Activated CD4-positive, alpha-beta T cell treated with anti-CD3 and anti-CD28 coated beads, Interleukin-2, amount 50 U/mL, for 16 hours (primary cell): ENCODE results near the gene PDZD4.

ENCODE experiments used
- DNase-seq: peaks from one replicate; pipeline ENCODE4 v3.0.0-alpha.2; 2020

PDZD4 gene

GRCh38 chrX:153769158-153769864, 61.0 kb downstream of the PDZD4 start:
- no peak for DNase-seq

GRCh38 chrX:153768311-153769157, 61.8 kb downstream of the PDZD4 start:
- DNase-seq: no peak

- DNase-seq: no peak
These were observed 62.7 kb downstream of the PDZD4 start for GRCh38 chrX:153767674-153768055.

GRCh38 chrX:153766871-153767673, 63.3 kb downstream of the PDZD4 start:
- no peak for DNase-seq

GRCh38 chrX:153766098-153766817, 64.1 kb downstream of the PDZD4 start:
- DNase-seq: no peak

GRCh38 chrX:153765138-153766079, 64.9 kb downstream of the PDZD4 start:
- DNase-seq: no peak

GRCh38 chrX:153764786-153765137, 65.6 kb downstream of the PDZD4 start:
- DNase-seq: no peak

- peak; percentile 77 for DNase-seq
These were observed 66.2 kb downstream of the PDZD4 start, which contains the start of gene PLXNB3 for GRCh38 chrX:153763989-153764755. Gene PLXNB3, plus strand, starts transcription at chrX:153764249. Its CDS starts 1,287 bp downstream, at chrX:153765536.

- DNase-seq: no peak
These were observed 66.9 kb downstream of the PDZD4 start for GRCh38 chrX:153763298-153763932.

GRCh38 chrX:153762626-153763173, 67.6 kb downstream of the PDZD4 start:
- no peak for DNase-seq

- DNase-seq: no peak
These were observed 68.5 kb downstream of the PDZD4 start for GRCh38 chrX:153761863-153762262.

GRCh38 chrX:153755136-153755535, 75.2 kb downstream of the PDZD4 start:
- DNase-seq: no peak
